IMR-90 (cell line): Measurements from ENCODE around the gene NMUR1. TPM values are rescaled to one million over a fixed set of nuclear protein-coding genes. Genes with fewer than 3 reads are reported as not detected.
"Not testable (repeated sequence)": the region's sequence is repeated elsewhere in the genome, so short reads cannot be mapped to it uniquely, and the experiment has no call there.

Experiments
- ATAC-seq: fragments of 200-7000 bp; cut with Tn5 transposase; 2 replicates; pipeline ENCODE4 v1.9.1; 2020; ENCODE audit warnings: low read depth, mild to moderate bottlenecking, moderate library complexity
- BruUV-seq: library from RNA; stranded (reverse); fragments of 400-500 nt; replicated peaks from 2 replicates; lab custom pipeline; 2021; lab: Mats Ljungman, UMichigan
- CTCF ChIA-PET: fragments of 300-600 bp; formaldehyde crosslinking; extraction: SDS; loops from one replicate; lab custom pipeline; 2021; ENCODE audit warnings: antibody characterized with exemption; lab: Yijun Ruan, JAX
- POLR2A ChIA-PET: fragments of 300-600 bp; sonication (Branson Sonifier 250); formaldehyde crosslinking; loops from one replicate; lab custom pipeline; 2022; ENCODE audit warnings: antibody characterized with exemption; ENCODE audit not compliant: unreplicated experiment; lab: Charles Lee
- DNase-seq: peaks from one replicate; pipeline ENCODE4 v3.0.0; 2013
- H2AFZ ChIP-seq: replicated peaks from 2 replicates; pipeline ENCODE3; 2013; ENCODE audit warnings: low read length, mild to moderate bottlenecking; ENCODE audit not compliant: poor library complexity
- H2AK5ac ChIP-seq: 2 replicates; pipeline ENCODE4 v1.6.1; 2013; ENCODE audit warnings: low read depth, low read length, inconsistent platforms
- H2AK9ac ChIP-seq: replicated peaks from 2 replicates; pipeline ENCODE3; 2013; ENCODE audit warnings: mild to moderate bottlenecking, low read depth, low read length, moderate library complexity; ENCODE audit not compliant: poor library complexity
- H2BK120ac ChIP-seq: 2 replicates; pipeline ENCODE4 v1.6.1; 2013; ENCODE audit warnings: low read depth, low read length, inconsistent platforms
- H2BK15ac ChIP-seq: 3 replicates; pipeline ENCODE4 v1.6.1; 2013; ENCODE audit warnings: low read depth, low read length, inconsistent platforms
- H2BK20ac ChIP-seq: 2 replicates; pipeline ENCODE4 v1.6.1; 2013; ENCODE audit warnings: low read depth, mild to moderate bottlenecking, inconsistent platforms, low read length, moderate library complexity
- H2BK5ac ChIP-seq: 2 replicates; pipeline ENCODE4 v1.6.1; 2013; ENCODE audit warnings: mild to moderate bottlenecking, low read depth, low read length, inconsistent platforms; ENCODE audit not compliant: poor library complexity, severe bottlenecking
- H3K14ac ChIP-seq: replicated peaks from 2 replicates; pipeline ENCODE4 v1.6.1; 2013; ENCODE audit warnings: low read depth, low read length, inconsistent platforms
- H3K18ac ChIP-seq: 2 replicates; pipeline ENCODE4 v1.6.1; 2013; ENCODE audit warnings: low read depth, low read length, control low read depth
- H3K23ac ChIP-seq: 2 replicates; pipeline ENCODE4 v1.6.1; 2013; ENCODE audit warnings: low read depth, low read length, inconsistent platforms
- H3K27ac ChIP-seq: 2 replicates; pipeline ENCODE4 v1.5.1; 2013; ENCODE audit warnings: mild to moderate bottlenecking, control low read depth, low read length; ENCODE audit not compliant: insufficient read depth
- H3K27me3 ChIP-seq: 2 replicates; pipeline ENCODE4 v1.6.1; 2013; ENCODE audit warnings: low read length; ENCODE audit not compliant: control insufficient read depth, insufficient read depth
- H3K36me3 ChIP-seq: 2 replicates; pipeline ENCODE4 v1.6.1; 2013; ENCODE audit warnings: low read length, mixed read lengths; ENCODE audit not compliant: control insufficient read depth, insufficient read depth
- H3K4ac ChIP-seq: 2 replicates; pipeline ENCODE4 v1.6.1; 2013; ENCODE audit warnings: low read depth, low read length, inconsistent platforms
- H3K4me1 ChIP-seq: 2 replicates; pipeline ENCODE4 v1.6.1; 2013; ENCODE audit warnings: low read length, mixed read lengths; ENCODE audit not compliant: control insufficient read depth, insufficient read depth
- H3K4me2 ChIP-seq: 2 replicates; pipeline ENCODE4 v1.6.1; 2013; ENCODE audit warnings: low read depth, mild to moderate bottlenecking, control low read depth, low read length, moderate library complexity
- H3K4me3 ChIP-seq: 2 replicates; pipeline ENCODE4 v1.5.1; 2013; ENCODE audit warnings: low read depth, mild to moderate bottlenecking, control low read depth, low read length, moderate library complexity; ENCODE audit not compliant: insufficient read depth
- H3K56ac ChIP-seq: 2 replicates; pipeline ENCODE4 v1.6.1; 2013; ENCODE audit warnings: low read length, inconsistent platforms; ENCODE audit not compliant: insufficient read depth; ENCODE audit errors: extremely low read depth
- H3K79me1 ChIP-seq, 2 experiments: 2 replicates each; pipeline ENCODE4 v1.6.1; 2013; ENCODE audit warnings: low read length in 2 of 2, inconsistent platforms in 1 of 2, low read depth in 1 of 2
- H3K9ac ChIP-seq: 2 replicates; pipeline ENCODE4 v1.6.1; 2013; ENCODE audit warnings: low read depth, low read length, control low read depth
- H3K9me1 ChIP-seq: 2 replicates; pipeline ENCODE4 v1.6.1; 2013; ENCODE audit warnings: low read length, inconsistent platforms; ENCODE audit not compliant: insufficient read depth
- H3K9me3 ChIP-seq: 2 replicates; pipeline ENCODE4 v1.6.1; 2013; ENCODE audit warnings: low read length; ENCODE audit not compliant: control insufficient read depth, insufficient read depth
- H4K20me1 ChIP-seq: 2 replicates; pipeline ENCODE4 v1.6.1; 2013; ENCODE audit warnings: low read length, inconsistent platforms; ENCODE audit not compliant: insufficient read depth
- H4K5ac ChIP-seq: 2 replicates; pipeline ENCODE4 v1.6.1; 2013; ENCODE audit warnings: mild to moderate bottlenecking, low read depth, low read length, control low read depth
- H4K8ac ChIP-seq, 2 experiments: 2 replicates each; pipeline ENCODE4 v1.6.1; 2013; ENCODE audit warnings: low read depth in 2 of 2, low read length in 2 of 2, control low read depth in 1 of 2, inconsistent platforms in 1 of 2
- H4K91ac ChIP-seq: 2 replicates; pipeline ENCODE4 v1.6.1; 2013; ENCODE audit warnings: low read depth, low read length, inconsistent platforms; ENCODE audit not compliant: insufficient read depth
- WGBS, 2 experiments: methylation state at CpG; one replicate each; pipeline versions ENCODE4 v1.1.5 to v1.1.7; 2013; ENCODE audit warnings: missing lambda C conversion rate in 2 of 2; ENCODE audit not compliant: insufficient read length in 1 of 2; ENCODE audit errors: extremely low coverage in 2 of 2; 5-methylcytosine and 5-hydroxymethylcytosine counted together
- dilution Hi-C: fragments of 300-500 bp; cut with HindIII; formaldehyde crosslinking; loops from one replicate; pipeline ENCODE4 v1.14.3; 2018; ENCODE audit warnings: low sequenced_read_pairs; ENCODE audit not compliant: unreplicated experiment
- in situ Hi-C: fragments of 300-500 bp; cut with MboI; formaldehyde crosslinking; loops from 3 replicates; pipeline ENCODE4 v1.14.3; 2019; ENCODE audit warnings: low sequenced_read_pairs, inconsistent platforms, mixed read lengths
- intact Hi-C: fragments of 100-400 bp; cut with micrococcal nuclease; formaldehyde crosslinking; loops from 2 replicates; pipeline ENCODE4 v1.10.0; 2022
- polyA plus RNA-seq, 3 experiments: library from polyadenylated mRNA; depleted of rRNA; stranded (reverse); fragments of >200 nt; gene quantifications; 2 replicates each; pipeline ENCODE4 v1.2.3, GENCODE V29; 2012; ENCODE audit warnings: low replicate concordance in 1 of 3
- total RNA-seq: library from RNA; depleted of rRNA; stranded (reverse); fragments of >200 nt; gene quantifications from 2 replicates; pipeline ENCODE4 v1.2.3, GENCODE V29; 2012

Gene NMUR1
- total and polyA plus RNA-seq, 2 of the 4 experiments (the other 2 are of a cell fraction), result not detected

- in situ Hi-C loops, H4K20me1 ChIP-seq, H3K79me1 ChIP-seq, H3K23ac ChIP-seq, DNase-seq, H3K36me3 ChIP-seq, H3K4me2 ChIP-seq, H3K4me1 ChIP-seq, H3K27me3 ChIP-seq, H3K56ac ChIP-seq, ATAC-seq, H2BK20ac ChIP-seq, dilution Hi-C loops, H3K4ac ChIP-seq, H3K9me3 ChIP-seq, H2AK5ac ChIP-seq, H2AFZ ChIP-seq, intact Hi-C loops, H3K4me3 ChIP-seq, H4K91ac ChIP-seq, H3K9ac ChIP-seq, H3K18ac ChIP-seq, H3K14ac ChIP-seq, H3K9me1 ChIP-seq, H2AK9ac ChIP-seq, H4K8ac ChIP-seq, H2BK120ac ChIP-seq, H2BK15ac ChIP-seq, H2BK5ac ChIP-seq, H3K27ac ChIP-seq, H4K5ac ChIP-seq, BruUV-seq, POLR2A ChIA-PET: not testable (repeated sequence)
- CTCF ChIA-PET, result interaction anchor here (0.6 kb wide), 1 partner anchor 39 kb away, joined by 3 read pairs; no protein-coding TSS in a partner anchor
- WGBS, 2 experiments, result no CpG with 5 or more reads among the region's 8 CpGs
These were observed 26.3 kb upstream of the NMUR1 start for GRCh38 chr2:231556496-231556895.
